HepG2 (cell line): ENCODE measurements around the gene AGXT. TPM values are rescaled to one million over a fixed set of nuclear protein-coding genes. Genes with fewer than 3 reads are reported as not detected.

Experiments used
- AHR ChIP-seq: IDR thresholded peaks from 2 replicates; pipeline ENCODE4 v1.6.1; 2018; ENCODE audit warnings: missing genetic modification reagents, missing compliant biosample characterization
- FIP1L1 ChIP-seq: fragments of 200-400 bp; formaldehyde crosslinking; IDR thresholded peaks from 2 replicates; pipeline ENCODE4 v1.6.1; 2018; ENCODE audit warnings: low read depth, mild to moderate bottlenecking, low read length, moderate library complexity, borderline replicate concordance; ENCODE audit not compliant: insufficient read depth
- ISL2 ChIP-seq: sonication (generic); formaldehyde crosslinking; IDR thresholded peaks from 2 replicates; pipeline ENCODE4 v1.5.0; 2020; ENCODE audit warnings: missing genetic modification reagents
- JUNB ChIP-seq: sonication (generic); formaldehyde crosslinking; IDR thresholded peaks from 2 replicates; pipeline ENCODE4 v1.8.0; 2022; ENCODE audit warnings: missing genetic modification reagents, mild to moderate bottlenecking, borderline replicate concordance
- POLR2AphosphoS2 ChIP-seq: IDR thresholded peaks from 2 replicates; pipeline ENCODE4 v1.6.1; 2011; ENCODE audit warnings: low read depth, low read length, improper control_type of control experiment
- SRSF4 ChIP-seq: fragments of 200-400 bp; formaldehyde crosslinking; IDR thresholded peaks from one replicate; pipeline ENCODE4 v1.6.1; 2018; ENCODE audit warnings: mild to moderate bottlenecking, low read depth, low read length, moderate library complexity; ENCODE audit not compliant: poor library complexity, severe bottlenecking
- YY1 ChIP-seq: IDR thresholded peaks from 2 replicates; pipeline ENCODE4 v1.6.1; 2011; ENCODE audit warnings: low read length, low read depth, moderate library complexity, mild to moderate bottlenecking; ENCODE audit not compliant: insufficient read depth, insufficient replicate concordance
- ZNF282 ChIP-seq: fragments of 450-650 bp; IDR thresholded peaks from 2 replicates; pipeline ENCODE4 v1.6.1; 2018; ENCODE audit not compliant: partially characterized antibody
- ZNF335 ChIP-seq: sonication (generic); formaldehyde crosslinking; IDR thresholded peaks from 2 replicates; pipeline ENCODE4 v1.4.0; 2020; ENCODE audit warnings: missing genetic modification reagents
- ZSCAN30 ChIP-seq: sonication (generic); formaldehyde crosslinking; IDR thresholded peaks from 2 replicates; pipeline ENCODE4 v1.5.0; 2020; ENCODE audit warnings: mild to moderate bottlenecking, missing genetic modification reagents
- polyA plus RNA-seq, 8 experiments: library from polyadenylated mRNA; depleted of rRNA in 3 of 8; stranded (reverse) in 7 of 8; unstranded in 1 of 8; fragments of >200 nt; fragmentation: Illumina TruSeq in 4 of 8; extraction: Trizol in 4 of 8; gene quantifications; 2 replicates each; pipeline versions ENCODE4 v1.2.1 to v1.2.3, GENCODE V29; 2011 to 2016; ENCODE audit warnings: low read depth in 4 of 8, missing spikeins in 1 of 8, mixed read lengths in 1 of 8; ENCODE audit not compliant: insufficient read depth in 1 of 8
- total RNA-seq, 5 experiments: library from RNA; depleted of rRNA; stranded (reverse); fragments of >200 nt; fragmentation: Illumina TruSeq; extraction: Trizol; gene quantifications; 2 replicates each; pipeline ENCODE4 v1.2.3, GENCODE V29; 2016; ENCODE audit warnings: low read depth in 1 of 5
- TF ChIP-seq, protein P1 (sequence below): IDR thresholded peaks from 2 replicates; pipeline ENCODE4 v1.6.1; 2016; ENCODE audit warnings: low read depth, missing genetic modification reagents, missing compliant biosample characterization
- TF ChIP-seq, protein P2 (sequence below): sonication (generic); formaldehyde crosslinking; IDR thresholded peaks from one replicate; pipeline ENCODE4 v1.5.1; 2020; ENCODE audit warnings: mild to moderate bottlenecking, missing genetic modification reagents; ENCODE audit errors: not compliant biosample characterization

AGXT gene
- total and polyA plus RNA-seq, 2 of the 13 experiments (the other 11 are each of a cell fraction or from before 2014, with no cell fraction given): 41.9 to 96.1 TPM

DNA sequence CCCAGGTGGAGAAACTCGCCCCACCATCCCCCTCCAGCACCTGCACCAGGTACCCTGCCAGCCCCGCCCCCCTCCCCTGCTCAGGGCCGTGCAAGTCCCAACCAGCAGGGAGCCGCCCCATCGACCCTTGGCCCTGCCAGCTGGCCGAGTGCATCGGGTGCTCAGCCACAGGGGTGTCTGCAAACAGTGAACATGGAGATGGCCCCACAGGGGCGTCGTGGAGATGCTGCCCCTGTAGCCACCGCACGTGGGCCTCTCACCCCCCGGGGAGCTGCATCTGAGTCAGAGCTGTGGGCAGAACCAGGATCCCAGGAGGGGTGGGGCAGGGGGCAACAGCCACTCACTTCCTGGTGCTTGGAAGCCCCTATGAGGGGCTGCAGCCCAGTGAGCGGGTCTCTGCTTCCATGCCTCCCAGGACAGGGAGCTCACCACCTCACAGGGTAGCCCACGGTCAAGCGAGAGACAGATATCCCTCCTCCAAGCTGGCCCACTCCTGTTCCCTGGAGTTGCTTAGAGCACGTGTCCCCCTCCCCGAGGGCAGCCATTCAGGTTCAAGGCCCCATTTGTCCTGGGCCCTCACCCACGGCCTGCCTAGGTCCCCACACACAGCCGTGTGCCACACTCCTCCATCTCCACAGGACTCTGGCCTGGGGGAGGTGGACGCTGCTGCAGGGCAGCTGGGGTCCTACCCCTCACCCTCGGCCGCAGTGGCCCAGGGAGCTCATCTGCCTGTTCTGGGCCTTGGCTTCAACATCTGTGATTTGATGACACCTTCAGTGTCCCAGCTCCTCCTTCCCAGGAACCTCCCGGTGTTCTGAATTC lies 28.5 kb downstream of the AGXT start (continued):
- TF ChIP-seq, protein P1, sequence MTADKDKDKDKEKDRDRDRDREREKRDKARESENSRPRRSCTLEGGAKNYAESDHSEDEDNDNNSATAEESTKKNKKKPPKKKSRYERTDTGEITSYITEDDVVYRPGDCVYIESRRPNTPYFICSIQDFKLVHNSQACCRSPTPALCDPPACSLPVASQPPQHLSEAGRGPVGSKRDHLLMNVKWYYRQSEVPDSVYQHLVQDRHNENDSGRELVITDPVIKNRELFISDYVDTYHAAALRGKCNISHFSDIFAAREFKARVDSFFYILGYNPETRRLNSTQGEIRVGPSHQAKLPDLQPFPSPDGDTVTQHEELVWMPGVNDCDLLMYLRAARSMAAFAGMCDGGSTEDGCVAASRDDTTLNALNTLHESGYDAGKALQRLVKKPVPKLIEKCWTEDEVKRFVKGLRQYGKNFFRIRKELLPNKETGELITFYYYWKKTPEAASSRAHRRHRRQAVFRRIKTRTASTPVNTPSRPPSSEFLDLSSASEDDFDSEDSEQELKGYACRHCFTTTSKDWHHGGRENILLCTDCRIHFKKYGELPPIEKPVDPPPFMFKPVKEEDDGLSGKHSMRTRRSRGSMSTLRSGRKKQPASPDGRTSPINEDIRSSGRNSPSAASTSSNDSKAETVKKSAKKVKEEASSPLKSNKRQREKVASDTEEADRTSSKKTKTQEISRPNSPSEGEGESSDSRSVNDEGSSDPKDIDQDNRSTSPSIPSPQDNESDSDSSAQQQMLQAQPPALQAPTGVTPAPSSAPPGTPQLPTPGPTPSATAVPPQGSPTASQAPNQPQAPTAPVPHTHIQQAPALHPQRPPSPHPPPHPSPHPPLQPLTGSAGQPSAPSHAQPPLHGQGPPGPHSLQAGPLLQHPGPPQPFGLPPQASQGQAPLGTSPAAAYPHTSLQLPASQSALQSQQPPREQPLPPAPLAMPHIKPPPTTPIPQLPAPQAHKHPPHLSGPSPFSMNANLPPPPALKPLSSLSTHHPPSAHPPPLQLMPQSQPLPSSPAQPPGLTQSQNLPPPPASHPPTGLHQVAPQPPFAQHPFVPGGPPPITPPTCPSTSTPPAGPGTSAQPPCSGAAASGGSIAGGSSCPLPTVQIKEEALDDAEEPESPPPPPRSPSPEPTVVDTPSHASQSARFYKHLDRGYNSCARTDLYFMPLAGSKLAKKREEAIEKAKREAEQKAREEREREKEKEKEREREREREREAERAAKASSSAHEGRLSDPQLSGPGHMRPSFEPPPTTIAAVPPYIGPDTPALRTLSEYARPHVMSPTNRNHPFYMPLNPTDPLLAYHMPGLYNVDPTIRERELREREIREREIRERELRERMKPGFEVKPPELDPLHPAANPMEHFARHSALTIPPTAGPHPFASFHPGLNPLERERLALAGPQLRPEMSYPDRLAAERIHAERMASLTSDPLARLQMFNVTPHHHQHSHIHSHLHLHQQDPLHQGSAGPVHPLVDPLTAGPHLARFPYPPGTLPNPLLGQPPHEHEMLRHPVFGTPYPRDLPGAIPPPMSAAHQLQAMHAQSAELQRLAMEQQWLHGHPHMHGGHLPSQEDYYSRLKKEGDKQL (CRISPR knock-in tag): no peak
- TF ChIP-seq AHR (CRISPR knock-in tag) (no peak), ZNF335 (CRISPR knock-in tag) (no peak), JUNB (no peak), YY1 (no peak), SRSF4 (no peak), ISL2 (CRISPR knock-in tag) (no peak), ZNF282 (no peak), POLR2AphosphoS2 (no peak), FIP1L1 (no peak), ZSCAN30 (CRISPR knock-in tag) (no peak)
- TF ChIP-seq, protein P2, sequence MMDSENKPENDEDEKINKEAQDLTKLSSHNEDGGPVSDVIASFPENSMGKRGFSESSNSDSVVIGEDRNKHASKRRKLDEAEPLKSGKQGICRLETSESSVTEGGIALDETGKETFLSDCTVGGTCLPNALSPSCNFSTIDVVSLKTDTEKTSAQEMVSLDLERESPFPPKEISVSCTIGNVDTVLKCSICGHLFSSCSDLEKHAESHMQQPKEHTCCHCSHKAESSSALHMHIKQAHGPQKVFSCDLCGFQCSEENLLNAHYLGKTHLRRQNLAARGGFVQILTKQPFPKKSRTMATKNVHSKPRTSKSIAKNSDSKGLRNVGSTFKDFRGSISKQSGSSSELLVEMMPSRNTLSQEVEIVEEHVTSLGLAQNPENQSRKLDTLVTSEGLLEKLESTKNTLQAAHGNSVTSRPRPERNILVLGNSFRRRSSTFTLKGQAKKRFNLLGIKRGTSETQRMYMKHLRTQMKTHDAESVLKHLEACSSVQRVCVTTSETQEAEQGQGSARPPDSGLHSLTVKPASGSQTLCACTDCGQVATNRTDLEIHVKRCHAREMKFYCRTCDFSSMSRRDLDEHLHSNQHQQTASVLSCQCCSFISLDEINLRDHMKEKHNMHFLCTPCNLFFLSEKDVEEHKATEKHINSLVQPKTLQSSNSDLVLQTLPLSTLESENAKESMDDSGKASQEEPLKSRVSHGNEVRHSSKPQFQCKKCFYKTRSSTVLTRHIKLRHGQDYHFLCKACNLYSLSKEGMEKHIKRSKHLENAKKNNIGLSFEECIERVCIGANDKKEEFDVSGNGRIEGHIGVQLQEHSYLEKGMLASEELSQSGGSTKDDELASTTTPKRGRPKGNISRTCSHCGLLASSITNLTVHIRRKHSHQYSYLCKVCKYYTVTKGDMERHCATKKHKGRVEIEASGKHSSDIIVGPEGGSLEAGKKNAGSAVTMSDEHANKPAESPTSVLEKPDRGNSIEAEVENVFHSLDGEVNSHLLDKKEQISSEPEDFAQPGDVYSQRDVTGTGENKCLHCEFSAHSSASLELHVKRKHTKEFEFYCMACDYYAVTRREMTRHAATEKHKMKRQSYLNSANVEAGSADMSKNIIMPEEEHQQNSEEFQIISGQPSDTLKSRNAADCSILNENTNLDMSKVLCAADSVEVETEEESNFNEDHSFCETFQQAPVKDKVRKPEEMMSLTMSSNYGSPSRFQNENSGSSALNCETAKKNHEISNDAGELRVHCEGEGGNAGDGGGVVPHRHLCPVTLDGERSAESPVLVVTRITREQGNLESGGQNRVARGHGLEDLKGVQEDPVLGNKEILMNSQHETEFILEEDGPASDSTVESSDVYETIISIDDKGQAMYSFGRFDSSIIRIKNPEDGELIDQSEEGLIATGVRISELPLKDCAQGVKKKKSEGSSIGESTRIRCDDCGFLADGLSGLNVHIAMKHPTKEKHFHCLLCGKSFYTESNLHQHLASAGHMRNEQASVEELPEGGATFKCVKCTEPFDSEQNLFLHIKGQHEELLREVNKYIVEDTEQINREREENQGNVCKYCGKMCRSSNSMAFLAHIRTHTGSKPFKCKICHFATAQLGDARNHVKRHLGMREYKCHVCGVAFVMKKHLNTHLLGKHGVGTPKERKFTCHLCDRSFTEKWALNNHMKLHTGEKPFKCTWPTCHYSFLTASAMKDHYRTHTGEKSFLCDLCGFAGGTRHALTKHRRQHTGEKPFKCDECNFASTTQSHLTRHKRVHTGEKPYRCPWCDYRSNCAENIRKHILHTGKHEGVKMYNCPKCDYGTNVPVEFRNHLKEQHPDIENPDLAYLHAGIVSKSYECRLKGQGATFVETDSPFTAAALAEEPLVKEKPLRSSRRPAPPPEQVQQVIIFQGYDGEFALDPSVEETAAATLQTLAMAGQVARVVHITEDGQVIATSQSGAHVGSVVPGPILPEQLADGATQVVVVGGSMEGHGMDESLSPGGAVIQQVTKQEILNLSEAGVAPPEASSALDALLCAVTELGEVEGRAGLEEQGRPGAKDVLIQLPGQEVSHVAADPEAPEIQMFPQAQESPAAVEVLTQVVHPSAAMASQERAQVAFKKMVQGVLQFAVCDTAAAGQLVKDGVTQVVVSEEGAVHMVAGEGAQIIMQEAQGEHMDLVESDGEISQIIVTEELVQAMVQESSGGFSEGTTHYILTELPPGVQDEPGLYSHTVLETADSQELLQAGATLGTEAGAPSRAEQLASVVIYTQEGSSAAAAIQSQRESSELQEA (CRISPR knock-in tag): peak; percentile 64
